Fibroblast of lung (primary cell): ENCODE results near the gene ARHGAP28.
"Not testable (repeated sequence)": the region's sequence is repeated elsewhere in the genome, so short reads cannot be mapped to it uniquely, and the experiment has no call there.

Source experiments
- EZH2 ChIP-seq: IDR thresholded peaks from 2 replicates; pipeline ENCODE4 v1.5.1; 2012; ENCODE audit warnings: low read length, control low read depth, mild to moderate bottlenecking; ENCODE audit errors: missing control alignments
- TF ChIP-seq, protein P1 (sequence below), 2 donors: IDR thresholded peaks in 1 of 2; conservative IDR thresholded peaks in 1 of 2; 1 replicate in 1 of 2; 2 replicates in 1 of 2; pipeline ENCODE4 v1.5.1; 2011 to 2012; ENCODE audit warnings: low read length in 2 of 2, control low read depth in 1 of 2, inconsistent platforms in 1 of 2, low read depth in 1 of 2, mild to moderate bottlenecking in 1 of 2

DNA sequence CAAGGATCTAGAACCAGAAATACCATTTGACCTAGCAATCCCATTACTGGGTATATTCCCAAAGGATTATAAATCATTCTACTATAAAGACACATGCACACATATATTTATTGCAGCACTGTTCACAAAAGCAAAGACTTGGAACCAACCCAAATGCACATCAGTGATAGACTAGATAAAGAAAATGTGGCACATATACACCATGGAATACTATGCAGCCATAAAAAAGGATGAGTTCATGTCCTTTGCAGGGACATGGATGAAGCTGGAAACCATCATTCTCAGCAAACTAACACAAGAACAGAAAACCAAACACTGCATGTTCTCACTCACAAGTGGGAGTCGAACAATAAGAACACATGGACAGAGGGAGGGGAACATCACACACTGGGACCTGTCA, 70.8 kb downstream of the ARHGAP28 start:
- not testable (repeated sequence) for TF ChIP-seq EZH2
- TF ChIP-seq, protein P1, sequence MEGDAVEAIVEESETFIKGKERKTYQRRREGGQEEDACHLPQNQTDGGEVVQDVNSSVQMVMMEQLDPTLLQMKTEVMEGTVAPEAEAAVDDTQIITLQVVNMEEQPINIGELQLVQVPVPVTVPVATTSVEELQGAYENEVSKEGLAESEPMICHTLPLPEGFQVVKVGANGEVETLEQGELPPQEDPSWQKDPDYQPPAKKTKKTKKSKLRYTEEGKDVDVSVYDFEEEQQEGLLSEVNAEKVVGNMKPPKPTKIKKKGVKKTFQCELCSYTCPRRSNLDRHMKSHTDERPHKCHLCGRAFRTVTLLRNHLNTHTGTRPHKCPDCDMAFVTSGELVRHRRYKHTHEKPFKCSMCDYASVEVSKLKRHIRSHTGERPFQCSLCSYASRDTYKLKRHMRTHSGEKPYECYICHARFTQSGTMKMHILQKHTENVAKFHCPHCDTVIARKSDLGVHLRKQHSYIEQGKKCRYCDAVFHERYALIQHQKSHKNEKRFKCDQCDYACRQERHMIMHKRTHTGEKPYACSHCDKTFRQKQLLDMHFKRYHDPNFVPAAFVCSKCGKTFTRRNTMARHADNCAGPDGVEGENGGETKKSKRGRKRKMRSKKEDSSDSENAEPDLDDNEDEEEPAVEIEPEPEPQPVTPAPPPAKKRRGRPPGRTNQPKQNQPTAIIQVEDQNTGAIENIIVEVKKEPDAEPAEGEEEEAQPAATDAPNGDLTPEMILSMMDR (conservative IDR thresholded peaks at IDR 0.05 in 1 of 2, IDR thresholded peaks at IDR 0.05 in 1 of 2; ENCODE audit: low read depth in 1 of 2, low read length in 2 of 2) = not testable (repeated sequence)
